ENCODE measurements around the gene ADGRA1. TPM values are rescaled to one million over a fixed set of nuclear protein-coding genes. Genes with fewer than 3 reads are reported as not detected.

The ADGRA1 gene
- total RNA-seq, 4 donors from 2014 or later, result 0.13 TPM; not detected in 3

GRCh38 chr10:133101416-133101810, 13.7 kb downstream of the ADGRA1 start:
- Histone ChIP-seq H3K9me3 (peaks cover 0 to 6% (median 0%) of the 10 kb centered on the region in 3 donors), H3K27ac (no peak overlapping the region), H3K36me3 (no peaks in the 10 kb centered on the region), H3K4me3 (no peak overlapping the region), H3K4me1 (no peaks in the 10 kb centered on the region), H3K27me3 (peaks cover 99% of the 10 kb centered on the region)
- no peak for ATAC-seq
- WGBS, 2 donors (ENCODE audit: low coverage in 1 of 2), result no CpG with 5 or more reads among the region's 16 CpGs
- TF ChIP-seq CTCF (IDR thresholded peaks at IDR 0.05), result no peak
- no peak for TF ChIP-seq POLR2A (IDR thresholded peaks at IDR 0.05)
- TF ChIP-seq EP300 (IDR thresholded peaks at IDR 0.05), result no peak
- TF ChIP-seq POLR2AphosphoS5 (IDR thresholded peaks at IDR 0.05), result no peak

- Histone ChIP-seq H3K27ac (no peak overlapping the region), H3K4me1 (no peaks in the 10 kb centered on the region), H3K27me3 (peaks cover 91% of the 10 kb centered on the region), H3K36me3 (no peaks in the 10 kb centered on the region), H3K4me3 (no peak overlapping the region), H3K9me3 (peaks cover 0 to 18% (median 0%) of the 10 kb centered on the region in 3 donors)
- no peak for TF ChIP-seq POLR2A (IDR thresholded peaks at IDR 0.05)
- TF ChIP-seq POLR2AphosphoS5 (IDR thresholded peaks at IDR 0.05), result no peak
- TF ChIP-seq EP300 (IDR thresholded peaks at IDR 0.05), result no peak
- no peak for TF ChIP-seq CTCF (IDR thresholded peaks at IDR 0.05)
- WGBS, 2 donors (ENCODE audit: low coverage in 1 of 2), result 80 to 90% methylated on average over 2 to 3 of the region's 29 CpGs
- no peak for ATAC-seq
Measured at GRCh38 chr10:133102415-133103095, 14.8 kb downstream of the ADGRA1 start.

GRCh38 chr10:133103311-133103910, 15.7 kb downstream of the ADGRA1 start:
- Histone ChIP-seq H3K4me3 (no peak overlapping the region), H3K9me3 (peaks cover 0 to 26% (median 0%) of the 10 kb centered on the region in 3 donors), H3K4me1 (no peaks in the 10 kb centered on the region), H3K36me3 (no peaks in the 10 kb centered on the region), H3K27ac (no peak overlapping the region), H3K27me3 (peaks cover 83% of the 10 kb centered on the region)
- no peak for TF ChIP-seq EP300 (IDR thresholded peaks at IDR 0.05)
- no peak for TF ChIP-seq CTCF (IDR thresholded peaks at IDR 0.05)
- TF ChIP-seq POLR2AphosphoS5 (IDR thresholded peaks at IDR 0.05), result no peak
- no peak for TF ChIP-seq POLR2A (IDR thresholded peaks at IDR 0.05)
- no peak for ATAC-seq
- no CpG with 5 or more reads among the region's 24 CpGs for WGBS, 2 donors (ENCODE audit: low coverage in 1 of 2)

DNA sequence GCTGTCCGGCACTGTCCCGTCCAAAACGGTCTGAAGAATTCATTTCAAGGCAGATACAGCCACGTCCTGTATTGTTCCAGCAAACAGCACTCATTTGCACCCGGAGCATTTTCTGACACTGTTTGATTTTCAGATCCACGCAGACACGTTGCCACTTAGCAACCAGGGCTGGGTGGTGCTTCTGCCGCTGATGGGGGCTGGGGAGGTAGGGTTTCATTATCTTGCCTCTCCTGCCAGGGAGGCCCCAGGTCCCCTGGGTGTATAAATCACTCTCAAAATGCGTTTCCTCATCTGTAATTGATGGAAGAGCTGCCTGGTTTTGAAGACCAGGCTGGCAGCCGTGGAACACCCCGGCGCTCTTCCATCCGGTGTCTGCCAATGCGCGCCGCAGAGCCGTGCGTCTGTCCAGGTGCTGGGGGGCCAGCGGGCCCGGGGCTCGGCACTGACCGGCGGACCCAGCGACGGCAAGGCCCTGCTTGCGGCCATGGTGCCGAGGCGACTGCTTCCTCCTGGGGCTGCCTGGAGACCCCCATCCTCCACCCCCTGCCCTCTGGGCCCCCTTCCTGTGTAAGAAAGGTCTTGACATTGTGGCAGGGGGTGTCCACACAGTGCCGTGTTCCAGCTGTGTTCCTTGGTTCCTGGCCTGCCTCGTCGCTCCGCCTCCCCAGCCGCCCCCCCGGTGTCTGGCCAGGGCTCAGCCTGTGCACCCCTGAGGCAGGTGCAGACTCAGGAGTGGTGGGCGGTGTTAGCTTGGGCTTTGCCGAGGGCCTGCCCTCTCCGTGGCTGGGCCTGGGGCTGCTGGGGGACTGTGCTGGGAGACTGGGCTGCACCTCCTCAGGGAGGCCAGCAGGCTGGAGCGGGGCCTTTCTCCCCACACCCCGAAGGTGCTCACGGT, 16.6 kb downstream of the ADGRA1 start:
- no peak overlapping the region for H3K27ac ChIP-seq
- no peak for TF ChIP-seq EP300 (IDR thresholded peaks at IDR 0.05)
- no peak for TF ChIP-seq POLR2AphosphoS5 (IDR thresholded peaks at IDR 0.05)
- TF ChIP-seq CTCF (IDR thresholded peaks at IDR 0.05), result no peak
- no peak for TF ChIP-seq POLR2A (IDR thresholded peaks at IDR 0.05)

More for the DNA sequence above, 16.6 kb downstream of the ADGRA1 start:
- H3K4me3 ChIP-seq, result no peak overlapping the region
- no peak for ATAC-seq
- no peaks in the 10 kb centered on the region for H3K4me1 ChIP-seq
- H3K36me3 ChIP-seq, result no peaks in the 10 kb centered on the region
- H3K27me3 ChIP-seq, result peaks cover 79% of the 10 kb centered on the region
- H3K9me3 ChIP-seq, result peaks cover 0 to 35% (median 0%) of the 10 kb centered on the region in 3 donors
- WGBS, 2 donors (ENCODE audit: low coverage in 1 of 2), result 32 to 50% methylated on average over 1 to 8 of the region's 40 CpGs
